ENCODE results near the gene JCHAIN.
"Not testable (repeated sequence)": the region's sequence is repeated elsewhere in the genome, so short reads cannot be mapped to it uniquely, and the experiment has no call there.

JCHAIN gene

DNA sequence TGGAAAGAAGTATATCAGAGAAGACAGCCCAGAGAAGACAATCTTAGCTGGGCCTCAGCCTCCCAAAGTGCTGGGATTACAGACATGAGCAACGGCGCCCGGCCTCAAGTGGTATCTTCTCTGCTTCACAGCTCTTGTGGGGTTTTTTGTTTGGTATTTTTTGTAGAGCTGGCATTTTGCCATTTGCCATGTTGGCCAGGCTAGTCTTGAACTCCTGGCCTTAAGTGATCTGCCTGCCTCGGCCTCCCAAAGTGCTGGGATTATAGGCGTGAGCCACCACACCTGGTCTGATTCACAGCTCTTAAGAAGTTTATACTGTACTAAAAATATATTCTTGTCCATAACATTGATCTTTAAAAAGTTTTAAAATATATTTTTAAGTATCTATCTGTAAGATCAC is 34.4 kb upstream of the JCHAIN start:
- no peaks in the 10 kb centered on the region for H3K27me3 ChIP-seq (ENCODE audit: low read length)
- TF ChIP-seq, protein P1, sequence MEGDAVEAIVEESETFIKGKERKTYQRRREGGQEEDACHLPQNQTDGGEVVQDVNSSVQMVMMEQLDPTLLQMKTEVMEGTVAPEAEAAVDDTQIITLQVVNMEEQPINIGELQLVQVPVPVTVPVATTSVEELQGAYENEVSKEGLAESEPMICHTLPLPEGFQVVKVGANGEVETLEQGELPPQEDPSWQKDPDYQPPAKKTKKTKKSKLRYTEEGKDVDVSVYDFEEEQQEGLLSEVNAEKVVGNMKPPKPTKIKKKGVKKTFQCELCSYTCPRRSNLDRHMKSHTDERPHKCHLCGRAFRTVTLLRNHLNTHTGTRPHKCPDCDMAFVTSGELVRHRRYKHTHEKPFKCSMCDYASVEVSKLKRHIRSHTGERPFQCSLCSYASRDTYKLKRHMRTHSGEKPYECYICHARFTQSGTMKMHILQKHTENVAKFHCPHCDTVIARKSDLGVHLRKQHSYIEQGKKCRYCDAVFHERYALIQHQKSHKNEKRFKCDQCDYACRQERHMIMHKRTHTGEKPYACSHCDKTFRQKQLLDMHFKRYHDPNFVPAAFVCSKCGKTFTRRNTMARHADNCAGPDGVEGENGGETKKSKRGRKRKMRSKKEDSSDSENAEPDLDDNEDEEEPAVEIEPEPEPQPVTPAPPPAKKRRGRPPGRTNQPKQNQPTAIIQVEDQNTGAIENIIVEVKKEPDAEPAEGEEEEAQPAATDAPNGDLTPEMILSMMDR (IDR thresholded peaks at IDR 0.05; ENCODE audit: insufficient read depth, low read length, poor library complexity, severe bottlenecking), result no peak
- no peak for TF ChIP-seq EZH2phosphoT487 (conservative IDR thresholded peaks at IDR 0.05; ENCODE audit: low read length)
- no peak overlapping the region for H3K4me3 ChIP-seq (ENCODE audit: insufficient read depth, low read length, poor library complexity, severe bottlenecking)
- no peak overlapping the region for H3K9ac ChIP-seq (ENCODE audit: low read length)
- peaks cover 13% of the 10 kb centered on the region; the same call in 1 of the 2 replicates for H3F3A ChIP-seq (ENCODE audit: insufficient read depth)
- H3K9me3 ChIP-seq (ENCODE audit: insufficient read depth, low read length), result no peaks in the 10 kb centered on the region
- H3K36me3 ChIP-seq (ENCODE audit: low read length), result no peaks in the 10 kb centered on the region
- no peak overlapping the region for H3K27ac ChIP-seq (ENCODE audit: low read depth, low read length)
- H3K9me2 ChIP-seq (replicated peaks; ENCODE audit: insufficient read depth, low read length), result no peaks in the 10 kb centered on the region
- no peak overlapping the region for H3K4me2 ChIP-seq (ENCODE audit: low read depth, low read length, poor library complexity, severe bottlenecking)
- H3K79me2 ChIP-seq (ENCODE audit: insufficient read depth, low read length), result no peaks in the 10 kb centered on the region
- no peaks in the 10 kb centered on the region for H4K20me1 ChIP-seq (ENCODE audit: low read depth, low read length)
- no peak overlapping the region for H2AFZ ChIP-seq (ENCODE audit: low read depth, low read length, severe bottlenecking)

DNA sequence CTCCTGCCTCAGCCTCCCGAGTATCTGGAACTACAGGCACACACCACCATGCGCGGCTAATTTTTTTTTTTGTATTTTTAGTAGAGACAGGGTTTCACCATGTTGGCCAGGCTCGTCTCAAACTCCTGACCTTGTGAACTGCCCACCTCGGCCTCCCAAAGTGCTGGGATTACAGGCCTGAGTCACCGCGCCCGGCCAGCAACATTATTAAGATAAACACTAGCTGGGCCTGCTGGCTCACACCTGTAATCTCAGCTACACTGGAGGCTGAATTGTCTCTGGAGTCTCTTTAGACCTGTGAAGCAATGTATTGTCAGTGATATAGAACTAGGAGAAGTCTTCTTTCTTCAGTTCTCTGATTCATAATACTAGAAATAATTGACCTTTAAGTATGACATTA is 32.1 kb upstream of the JCHAIN start:
- H3K9me2 ChIP-seq (replicated peaks; ENCODE audit: insufficient read depth, low read length), result not testable (repeated sequence)

DNA sequence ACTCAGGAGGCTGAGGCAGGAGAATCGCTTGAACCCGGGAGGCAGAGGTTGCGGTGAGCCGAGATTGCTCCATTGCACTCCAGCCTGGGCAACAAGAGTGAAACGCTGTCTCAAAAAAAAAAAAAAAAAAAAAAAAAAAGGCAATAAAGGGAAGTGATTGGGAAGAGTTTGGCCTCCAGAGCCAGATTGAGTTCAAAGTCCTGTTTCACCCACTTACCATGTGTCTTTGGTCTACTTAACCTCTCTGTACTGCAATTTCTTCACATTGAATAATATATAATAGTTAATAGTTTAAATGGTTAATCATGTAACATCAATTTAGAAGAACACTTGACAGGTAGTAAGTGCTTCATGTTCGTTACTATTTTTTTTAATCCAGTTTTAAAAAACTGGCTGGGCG is 28.3 kb upstream of the JCHAIN start:
- not testable (repeated sequence) for H3K9me3 ChIP-seq (ENCODE audit: insufficient read depth, low read length); H3K36me3 ChIP-seq (ENCODE audit: low read length); H4K20me1 ChIP-seq (ENCODE audit: low read depth, low read length); H2AFZ ChIP-seq (ENCODE audit: low read depth, low read length, severe bottlenecking); H3K9ac ChIP-seq (ENCODE audit: low read length); H3K4me3 ChIP-seq (ENCODE audit: insufficient read depth, low read length, poor library complexity, severe bottlenecking); H3K4me2 ChIP-seq (ENCODE audit: low read depth, low read length, poor library complexity, severe bottlenecking); H3K27me3 ChIP-seq (ENCODE audit: low read length); H3F3A ChIP-seq (ENCODE audit: insufficient read depth); H3K9me2 ChIP-seq (replicated peaks; ENCODE audit: insufficient read depth, low read length); H3K27ac ChIP-seq (ENCODE audit: low read depth, low read length)
- peaks cover 19% of the 10 kb centered on the region for H3K79me2 ChIP-seq (ENCODE audit: insufficient read depth, low read length)

More for the DNA sequence above, 32.1 kb upstream of the JCHAIN start:
- not testable (repeated sequence) for H3K36me3 ChIP-seq (ENCODE audit: low read length); H4K20me1 ChIP-seq (ENCODE audit: low read depth, low read length); H3K4me3 ChIP-seq (ENCODE audit: insufficient read depth, low read length, poor library complexity, severe bottlenecking); H3K27ac ChIP-seq (ENCODE audit: low read depth, low read length); H3K9ac ChIP-seq (ENCODE audit: low read length); H3K9me3 ChIP-seq (ENCODE audit: insufficient read depth, low read length); H3F3A ChIP-seq (ENCODE audit: insufficient read depth); H3K4me2 ChIP-seq (ENCODE audit: low read depth, low read length, poor library complexity, severe bottlenecking); H3K27me3 ChIP-seq (ENCODE audit: low read length); H3K79me2 ChIP-seq (ENCODE audit: insufficient read depth, low read length); H2AFZ ChIP-seq (ENCODE audit: low read depth, low read length, severe bottlenecking)

DNA sequence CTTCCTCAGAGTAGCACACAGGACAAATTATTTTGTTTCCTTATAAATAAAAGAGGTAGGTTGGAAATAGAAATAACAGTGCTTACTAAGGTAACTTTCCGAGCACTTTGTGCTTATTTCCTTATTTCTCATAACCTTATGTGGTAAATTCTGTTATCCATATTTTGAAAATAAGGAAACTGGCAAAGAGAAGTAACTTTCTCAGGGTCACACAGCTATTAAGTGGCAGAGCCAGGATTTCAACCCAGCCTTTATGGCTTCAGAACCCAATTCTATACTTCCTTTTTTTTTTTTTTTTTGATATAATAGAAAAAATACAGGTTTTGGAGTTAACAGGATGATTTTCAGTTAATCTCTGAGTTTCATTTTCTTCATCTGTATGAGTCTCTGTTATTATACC is 25.4 kb upstream of the JCHAIN start:
- Histone ChIP-seq H3K9me3 (ENCODE audit: insufficient read depth, low read length) (no peaks in the 10 kb centered on the region), H3K27me3 (ENCODE audit: low read length) (no peaks in the 10 kb centered on the region), H3F3A (ENCODE audit: insufficient read depth) (peaks cover 2% of the 10 kb centered on the region; the same call in 1 of the 2 replicates), H2AFZ (ENCODE audit: low read depth, low read length, severe bottlenecking) (no peak overlapping the region), H3K9ac (ENCODE audit: low read length) (peak overlapping the region; percentile 29; the same call in 1 of the 2 replicates), H3K4me2 (ENCODE audit: low read depth, low read length, poor library complexity, severe bottlenecking) (peak overlapping the region; percentile 96), H3K9me2 (replicated peaks; ENCODE audit: insufficient read depth, low read length) (no peaks in the 10 kb centered on the region), H3K4me3 (ENCODE audit: insufficient read depth, low read length, poor library complexity, severe bottlenecking) (peak overlapping the region; percentile 26), H3K79me2 (ENCODE audit: insufficient read depth, low read length) (peaks cover 39% of the 10 kb centered on the region), H3K27ac (ENCODE audit: low read depth, low read length) (peak overlapping the region; percentile 26; the same call in 1 of the 2 replicates), H4K20me1 (ENCODE audit: low read depth, low read length) (no peaks in the 10 kb centered on the region), H3K36me3 (ENCODE audit: low read length) (no peaks in the 10 kb centered on the region)
- TF ChIP-seq, protein P1 (IDR thresholded peaks at IDR 0.05; ENCODE audit: insufficient read depth, low read length, poor library complexity, severe bottlenecking), result no peak
- no peak for TF ChIP-seq EZH2phosphoT487 (conservative IDR thresholded peaks at IDR 0.05; ENCODE audit: low read length)

All from SU-DHL-6 (cell line).